Activated CD8-positive, alpha-beta memory T cell treated with anti-CD3 and anti-CD28 coated beads for 48 hours (primary cell): Measurements from ENCODE around the gene GRB7.
"Not testable (repeated sequence)": the region's sequence is repeated elsewhere in the genome, so short reads cannot be mapped to it uniquely, and the experiment has no call there.

Source experiments
- DNase-seq, 3 experiments: peaks; one replicate each; pipeline ENCODE4 v3.0.0-alpha.2; 2020; ENCODE audit warnings: low read depth in 2 of 3, low spot score in 2 of 3

Gene GRB7

GRCh38 chr17:39709319-39709997 lies 28.3 kb upstream of the GRB7 start:
- no peak for DNase-seq

GRCh38 chr17:39709998-39710964 lies 27.5 kb upstream of the GRB7 start:
- no peak for DNase-seq

GRCh38 chr17:39711071-39711470 lies 26.7 kb upstream of the GRB7 start:
- DNase-seq = not testable (repeated sequence)

GRCh38 chr17:39711851-39712250 lies 25.9 kb upstream of the GRB7 start:
- DNase-seq = no peak

- DNase-seq = no peak
Measured at GRCh38 chr17:39714234-39714633, 23.5 kb upstream of the GRB7 start.

- DNase-seq = no peak
Measured at GRCh38 chr17:39715375-39716072, 22.2 kb upstream of the GRB7 start.

- no peak for DNase-seq
Measured at GRCh38 chr17:39716073-39716818, 21.5 kb upstream of the GRB7 start.

GRCh38 chr17:39716879-39717536 lies 20.7 kb upstream of the GRB7 start:
- no peak for DNase-seq

GRCh38 chr17:39717660-39718059 lies 20.1 kb upstream of the GRB7 start:
- no peak for DNase-seq

- DNase-seq = no peak
Measured at GRCh38 chr17:39719563-39720355, 18.0 kb upstream of the GRB7 start.

- no peak for DNase-seq
Measured at GRCh38 chr17:39722104-39722503, 15.6 kb upstream of the GRB7 start.

GRCh38 chr17:39722965-39723848 lies 14.5 kb upstream of the GRB7 start:
- no peak for DNase-seq

- no peak for DNase-seq
Measured at GRCh38 chr17:39724731-39725130, 13.0 kb upstream of the GRB7 start.

- DNase-seq = not testable (repeated sequence)
Measured at GRCh38 chr17:39725923-39726322, 11.8 kb upstream of the GRB7 start.

- DNase-seq = no peak
Measured at GRCh38 chr17:39726617-39727016, 11.1 kb upstream of the GRB7 start.

GRCh38 chr17:39727556-39727955 lies 10.2 kb upstream of the GRB7 start:
- no peak for DNase-seq

GRCh38 chr17:39729280-39729851 lies 8.4 kb upstream of the GRB7 start:
- DNase-seq = no peak
